Measurements from ENCODE around the gene KCNMA1. TPM values are rescaled to one million over a fixed set of nuclear protein-coding genes. Genes with fewer than 3 reads are reported as not detected.

The KCNMA1 gene
- total RNA-seq, 1 experiment from 2014 or later = 0.49 TPM

DNA sequence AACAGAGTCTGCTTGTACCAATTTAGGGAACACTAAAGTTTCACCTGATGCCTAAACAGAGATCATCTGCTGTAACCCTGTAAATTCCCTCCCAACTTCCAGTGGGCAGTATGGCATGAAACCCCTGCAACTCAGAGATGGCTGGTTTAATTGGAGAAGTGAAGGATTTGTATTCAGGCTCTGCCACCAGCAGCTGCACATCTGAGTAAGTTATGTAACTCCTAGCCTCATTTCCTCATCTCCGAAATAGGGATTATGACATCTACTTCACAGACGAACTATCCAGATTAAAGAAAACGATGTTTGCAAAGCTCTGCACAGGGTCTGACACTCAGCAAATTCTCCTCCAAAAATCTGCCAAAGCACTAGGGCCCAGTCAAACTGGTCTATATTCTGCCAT is 493.0 kb downstream of the KCNMA1 start:
- RAD21 ChIA-PET (ENCODE audit: low non-redundant PET in 1 of 2, low total read pairs in 2 of 2, uncharacterized antibody in 2 of 2, unreplicated experiment in 2 of 2) = no interaction called here
- ATAC-seq (no peak), DNase-seq (ENCODE audit: low read depth, low spot score) (no peak)
- no TSS peak for BruUV-seq (replicated peaks)
- H4K20me1 ChIP-seq (ENCODE audit: insufficient read depth) = no peaks in the 10 kb centered on the region
- TF ChIP-seq POLR2A (IDR thresholded peaks at IDR 0.05; ENCODE audit: borderline replicate concordance, extremely low read depth, insufficient read depth, insufficient read length) = no peak
- TF ChIP-seq POLR2AphosphoS5 (IDR thresholded peaks at IDR 0.05; ENCODE audit: low read depth, low read length) = no peak
- no peak for TF ChIP-seq TCF7L2 (IDR thresholded peaks at IDR 0.05; ENCODE audit: borderline replicate concordance, extremely low read depth, insufficient read depth, insufficient read length)
- TF ChIP-seq ELF1 (IDR thresholded peaks at IDR 0.05; ENCODE audit: borderline replicate concordance, low read depth) = no peak
- no peak for TF ChIP-seq ATF3 (IDR thresholded peaks at IDR 0.05)
- TF ChIP-seq YY1 (IDR thresholded peaks at IDR 0.05; ENCODE audit: extremely low read depth, insufficient replicate concordance, low read depth, low read length) = no peak
- TF ChIP-seq JUND (IDR thresholded peaks at IDR 0.05) = no peak
- TF ChIP-seq ZFX (IDR thresholded peaks at IDR 0.05) = no peak
- no peak for TF ChIP-seq MAX (IDR thresholded peaks at IDR 0.05)
- TF ChIP-seq SIN3A (IDR thresholded peaks at IDR 0.05; ENCODE audit: low read depth) = no peak
- no peak for TF ChIP-seq SRF (IDR thresholded peaks at IDR 0.05; ENCODE audit: low read depth)
- TF ChIP-seq, protein P1, sequence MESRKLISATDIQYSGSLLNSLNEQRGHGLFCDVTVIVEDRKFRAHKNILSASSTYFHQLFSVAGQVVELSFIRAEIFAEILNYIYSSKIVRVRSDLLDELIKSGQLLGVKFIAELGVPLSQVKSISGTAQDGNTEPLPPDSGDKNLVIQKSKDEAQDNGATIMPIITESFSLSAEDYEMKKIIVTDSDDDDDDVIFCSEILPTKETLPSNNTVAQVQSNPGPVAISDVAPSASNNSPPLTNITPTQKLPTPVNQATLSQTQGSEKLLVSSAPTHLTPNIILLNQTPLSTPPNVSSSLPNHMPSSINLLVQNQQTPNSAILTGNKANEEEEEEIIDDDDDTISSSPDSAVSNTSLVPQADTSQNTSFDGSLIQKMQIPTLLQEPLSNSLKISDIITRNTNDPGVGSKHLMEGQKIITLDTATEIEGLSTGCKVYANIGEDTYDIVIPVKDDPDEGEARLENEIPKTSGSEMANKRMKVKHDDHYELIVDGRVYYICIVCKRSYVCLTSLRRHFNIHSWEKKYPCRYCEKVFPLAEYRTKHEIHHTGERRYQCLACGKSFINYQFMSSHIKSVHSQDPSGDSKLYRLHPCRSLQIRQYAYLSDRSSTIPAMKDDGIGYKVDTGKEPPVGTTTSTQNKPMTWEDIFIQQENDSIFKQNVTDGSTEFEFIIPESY (IDR thresholded peaks at IDR 0.05; ENCODE audit: extremely low read depth, insufficient replicate concordance, low read length) = no peak
- no peak for TF ChIP-seq RAD21 (IDR thresholded peaks at IDR 0.05; ENCODE audit: low read depth)
- no peak for TF ChIP-seq CEBPB (IDR thresholded peaks at IDR 0.05; ENCODE audit: low read depth)
- TF ChIP-seq EGR1 (IDR thresholded peaks at IDR 0.05; ENCODE audit: low read depth) = no peak
- TF ChIP-seq EZH2 (IDR thresholded peaks at IDR 0.05) = no peak
- no peak for TF ChIP-seq ZNF274 (IDR thresholded peaks at IDR 0.05; ENCODE audit: low read depth, low read length)
- no peak for TF ChIP-seq EZH2phosphoT487 (IDR thresholded peaks at IDR 0.05; ENCODE audit: borderline replicate concordance)
- TF ChIP-seq, protein P2, sequence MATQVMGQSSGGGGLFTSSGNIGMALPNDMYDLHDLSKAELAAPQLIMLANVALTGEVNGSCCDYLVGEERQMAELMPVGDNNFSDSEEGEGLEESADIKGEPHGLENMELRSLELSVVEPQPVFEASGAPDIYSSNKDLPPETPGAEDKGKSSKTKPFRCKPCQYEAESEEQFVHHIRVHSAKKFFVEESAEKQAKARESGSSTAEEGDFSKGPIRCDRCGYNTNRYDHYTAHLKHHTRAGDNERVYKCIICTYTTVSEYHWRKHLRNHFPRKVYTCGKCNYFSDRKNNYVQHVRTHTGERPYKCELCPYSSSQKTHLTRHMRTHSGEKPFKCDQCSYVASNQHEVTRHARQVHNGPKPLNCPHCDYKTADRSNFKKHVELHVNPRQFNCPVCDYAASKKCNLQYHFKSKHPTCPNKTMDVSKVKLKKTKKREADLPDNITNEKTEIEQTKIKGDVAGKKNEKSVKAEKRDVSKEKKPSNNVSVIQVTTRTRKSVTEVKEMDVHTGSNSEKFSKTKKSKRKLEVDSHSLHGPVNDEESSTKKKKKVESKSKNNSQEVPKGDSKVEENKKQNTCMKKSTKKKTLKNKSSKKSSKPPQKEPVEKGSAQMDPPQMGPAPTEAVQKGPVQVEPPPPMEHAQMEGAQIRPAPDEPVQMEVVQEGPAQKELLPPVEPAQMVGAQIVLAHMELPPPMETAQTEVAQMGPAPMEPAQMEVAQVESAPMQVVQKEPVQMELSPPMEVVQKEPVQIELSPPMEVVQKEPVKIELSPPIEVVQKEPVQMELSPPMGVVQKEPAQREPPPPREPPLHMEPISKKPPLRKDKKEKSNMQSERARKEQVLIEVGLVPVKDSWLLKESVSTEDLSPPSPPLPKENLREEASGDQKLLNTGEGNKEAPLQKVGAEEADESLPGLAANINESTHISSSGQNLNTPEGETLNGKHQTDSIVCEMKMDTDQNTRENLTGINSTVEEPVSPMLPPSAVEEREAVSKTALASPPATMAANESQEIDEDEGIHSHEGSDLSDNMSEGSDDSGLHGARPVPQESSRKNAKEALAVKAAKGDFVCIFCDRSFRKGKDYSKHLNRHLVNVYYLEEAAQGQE (IDR thresholded peaks at IDR 0.05; ENCODE audit: low read depth) = no peak
- no peak overlapping the region for H3K9ac ChIP-seq (ENCODE audit: low read length)
- H3K79me2 ChIP-seq (ENCODE audit: insufficient read depth, low read length) = no peaks in the 10 kb centered on the region
- no peaks in the 10 kb centered on the region for H3K9me3 ChIP-seq (ENCODE audit: control insufficient read depth in 1 of 2, insufficient read depth in 1 of 2, low read depth in 1 of 2, low read length in 2 of 2)
- no peak overlapping the region for H3K4me3 ChIP-seq (replicated peaks in 1 of 2; ENCODE audit: low read depth in 1 of 2, low read length in 2 of 2)
- H2AFZ ChIP-seq (ENCODE audit: low read depth, low read length, poor library complexity, severe bottlenecking) = no peak overlapping the region
- no peaks in the 10 kb centered on the region for H3K4me1 ChIP-seq (ENCODE audit: control insufficient read depth in 1 of 2, insufficient read depth in 2 of 2, low read length in 2 of 2)
- CTCF ChIA-PET = no interaction called here
- H3K9me2 ChIP-seq (ENCODE audit: insufficient read depth) = no peaks in the 10 kb centered on the region
- peaks cover 35% of the 10 kb centered on the region for H3K27me3 ChIP-seq (ENCODE audit: insufficient read depth, low read length)
- no peak overlapping the region for H3K4me2 ChIP-seq (ENCODE audit: low read length)
- no peaks in the 10 kb centered on the region for H3K36me3 ChIP-seq (ENCODE audit: control insufficient read depth in 1 of 2, insufficient read depth in 2 of 2, low read length in 2 of 2)
- no peak overlapping the region for H3K27ac ChIP-seq (ENCODE audit: low read depth, low read length)
- intact Hi-C loops (cut with micrococcal nuclease) = no loop called here
- POLR2A ChIA-PET = no interaction called here

Measured in HCT116 (cell line).